Chondrocyte (in vitro differentiated cells): ENCODE data around the gene TXNRD3. TPM values are rescaled to one million over a fixed set of nuclear protein-coding genes. Genes with fewer than 3 reads are reported as not detected.

Source experiments
- DNase-seq: peaks from one replicate; pipeline ENCODE4 v3.0.0; 2021; ENCODE audit warnings: mixed read lengths, low spot score
- H3K27ac Mint-ChIP-seq: one replicate; pipeline ENCODE4 v1.8.0; 2021; ENCODE audit warnings: mild to moderate bottlenecking, moderate library complexity, mixed read lengths; ENCODE audit not compliant: unreplicated experiment
- H3K27me3 Mint-ChIP-seq: 2 replicates; pipeline ENCODE4 v1.8.0; 2021; ENCODE audit warnings: low read depth, mixed read lengths
- H3K36me3 Mint-ChIP-seq: 2 replicates; pipeline ENCODE4 v1.8.0; 2021; ENCODE audit warnings: low read depth, mixed read lengths
- H3K4me1 Mint-ChIP-seq: 2 replicates; pipeline ENCODE4 v1.8.0; 2021; ENCODE audit warnings: low read depth, mild to moderate bottlenecking, mixed read lengths
- H3K4me3 Mint-ChIP-seq: one replicate; pipeline ENCODE4 v1.8.0; 2021; ENCODE audit warnings: mild to moderate bottlenecking, moderate library complexity, mixed read lengths; ENCODE audit not compliant: unreplicated experiment
- H3K9me3 Mint-ChIP-seq: 2 replicates; pipeline ENCODE4 v1.8.0; 2021; ENCODE audit warnings: low read depth, mixed read lengths
- CTCF ChIP-seq: fragments of 200-600 bp; sonication (generic); IDR thresholded peaks from 2 replicates; pipeline ENCODE4 v1.5.0; 2021; ENCODE audit warnings: antibody characterized with exemption, mild to moderate bottlenecking, moderate library complexity
- total RNA-seq: library from RNA; stranded (reverse); gene quantifications from 3 replicates; pipeline ENCODE4 v1.2.1, GENCODE V29; 2021

Gene TXNRD3
- total RNA-seq, 1 donor from 2014 or later = 14.2 TPM

DNA sequence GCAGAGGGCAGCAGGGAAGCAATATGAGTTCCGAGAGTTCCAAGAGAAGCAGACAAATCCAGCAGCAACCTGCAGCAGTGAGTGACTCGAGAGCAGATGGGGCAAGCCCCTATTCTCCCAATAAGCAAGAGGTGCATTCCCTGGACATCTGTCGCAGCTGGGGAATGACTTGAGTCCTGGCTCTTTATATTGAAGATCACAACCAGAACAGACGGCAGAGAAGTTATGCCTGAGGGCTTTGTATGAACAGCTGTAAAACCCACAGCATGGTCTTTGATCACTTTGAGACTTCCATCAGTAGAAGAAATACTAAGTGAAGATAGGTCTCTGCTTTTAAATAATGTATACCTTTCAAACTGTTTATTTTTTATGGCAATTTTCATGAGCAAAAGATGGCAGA, 72.6 kb downstream of the TXNRD3 start:
- Mint-ChIP-seq H3K9me3 (peaks cover 24% of the 10 kb centered on the region), H3K36me3 (peaks cover 4% of the 10 kb centered on the region), H3K4me1 (no peaks in the 10 kb centered on the region), H3K27ac (no peak overlapping the region), H3K4me3 (no peak overlapping the region), H3K27me3 (no peaks in the 10 kb centered on the region)
- no peak for DNase-seq
- no peak for TF ChIP-seq CTCF

- TF ChIP-seq CTCF = no peak
- H3K36me3 Mint-ChIP-seq = peaks cover 3% of the 10 kb centered on the region
- H3K27ac Mint-ChIP-seq = no peak overlapping the region
- peaks cover 18% of the 10 kb centered on the region for H3K9me3 Mint-ChIP-seq
- H3K27me3 Mint-ChIP-seq = no peaks in the 10 kb centered on the region
- DNase-seq = no peak
- H3K4me3 Mint-ChIP-seq = no peak overlapping the region
- H3K4me1 Mint-ChIP-seq = no peaks in the 10 kb centered on the region
Measured at GRCh38 chr3:126581569-126581968, 73.4 kb downstream of the TXNRD3 start.

GRCh38 chr3:126580746-126581145, 74.2 kb downstream of the TXNRD3 start:
- Mint-ChIP-seq H3K9me3 (peaks cover 17% of the 10 kb centered on the region), H3K4me1 (no peaks in the 10 kb centered on the region), H3K27ac (no peak overlapping the region), H3K36me3 (peaks cover 3% of the 10 kb centered on the region), H3K4me3 (no peak overlapping the region), H3K27me3 (no peaks in the 10 kb centered on the region)
- no peak for DNase-seq
- TF ChIP-seq CTCF = no peak

GRCh38 chr3:126578702-126579101, 76.2 kb downstream of the TXNRD3 start:
- Mint-ChIP-seq H3K27me3 (no peaks in the 10 kb centered on the region), H3K36me3 (peaks cover 4% of the 10 kb centered on the region), H3K27ac (no peak overlapping the region), H3K4me1 (no peaks in the 10 kb centered on the region), H3K4me3 (no peak overlapping the region), H3K9me3 (peaks cover 11% of the 10 kb centered on the region)
- no peak for DNase-seq
- no peak for TF ChIP-seq CTCF

DNA sequence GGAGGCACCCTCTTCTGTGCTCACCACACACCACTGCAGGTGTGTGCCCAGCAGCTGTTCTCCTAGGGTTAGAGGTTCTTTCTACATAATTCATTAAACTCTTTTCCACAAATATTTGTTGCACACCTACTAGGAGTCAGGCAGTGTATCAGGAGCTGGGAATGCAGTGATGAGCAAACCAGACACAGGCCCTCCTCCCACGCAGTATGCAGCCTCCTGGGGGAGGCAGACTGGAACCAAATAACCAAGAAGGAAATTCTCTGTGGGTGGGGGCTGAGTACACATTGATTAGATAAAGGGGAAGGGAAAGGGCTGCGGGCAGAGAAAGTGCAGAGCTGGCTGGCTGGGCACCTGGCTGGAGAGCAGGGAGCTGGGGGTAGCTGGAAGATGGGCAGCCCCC, 77.7 kb downstream of the TXNRD3 start:
- TF ChIP-seq CTCF = no peak
- peaks cover 3% of the 10 kb centered on the region for H3K36me3 Mint-ChIP-seq
- peaks cover 10% of the 10 kb centered on the region for H3K9me3 Mint-ChIP-seq
- H3K4me3 Mint-ChIP-seq = no peak overlapping the region
- DNase-seq = no peak
- H3K27ac Mint-ChIP-seq = no peak overlapping the region
- no peaks in the 10 kb centered on the region for H3K4me1 Mint-ChIP-seq
- H3K27me3 Mint-ChIP-seq = no peaks in the 10 kb centered on the region
